Fibroblast of lung (primary cell): ENCODE measurements around the gene EPC2. TPM values are rescaled to one million over a fixed set of nuclear protein-coding genes. Genes with fewer than 3 reads are reported as not detected.

Source experiments
- DNase-seq, 2 donors: peaks; one replicate each; pipeline versions ENCODE4 v3.0.0 to v3.0.0-alpha.2; 2010; ENCODE audit warnings: low read depth in 2 of 2
- H2AFZ ChIP-seq: 2 replicates; pipeline ENCODE4 v1.5.1; 2012; ENCODE audit warnings: low read length, control low read depth, inconsistent platforms
- H3K27ac ChIP-seq: 2 replicates; pipeline ENCODE4 v1.5.1; 2011; ENCODE audit warnings: low read length, control low read depth; ENCODE audit not compliant: insufficient read depth
- H3K27me3 ChIP-seq: 2 replicates; pipeline ENCODE4 v1.5.1; 2011; ENCODE audit warnings: mild to moderate bottlenecking, low read length; ENCODE audit not compliant: control insufficient read depth, insufficient read depth
- H3K36me3 ChIP-seq: 2 replicates; pipeline ENCODE4 v1.5.1; 2011; ENCODE audit warnings: low read length; ENCODE audit not compliant: control insufficient read depth, insufficient read depth
- H3K4me1 ChIP-seq: 2 replicates; pipeline ENCODE4 v1.5.1; 2011; ENCODE audit warnings: low read length; ENCODE audit not compliant: control insufficient read depth, insufficient read depth; ENCODE audit errors: extremely low read depth
- H3K4me2 ChIP-seq: 2 replicates; pipeline ENCODE4 v1.5.1; 2011; ENCODE audit warnings: low read length, control low read depth; ENCODE audit not compliant: insufficient read depth; ENCODE audit errors: extremely low read depth
- H3K4me3 ChIP-seq, 4 experiments: fragments of 200-600 bp in 1 of 4; sonication (generic) in 1 of 4; replicated peaks in 1 of 4; 2 replicates each; pipeline ENCODE4 v1.5.1; 2011 to 2016; ENCODE audit warnings: low read length in 4 of 4, low read depth in 3 of 4, mild to moderate bottlenecking in 3 of 4, control low read depth in 2 of 4, inconsistent platforms in 1 of 4, mixed read lengths in 1 of 4; ENCODE audit not compliant: insufficient read depth in 1 of 4; ENCODE audit errors: control extremely low read depth in 1 of 4
- H3K79me2 ChIP-seq: 2 replicates; pipeline ENCODE4 v1.5.1; 2012; ENCODE audit warnings: mild to moderate bottlenecking, low read length, inconsistent platforms; ENCODE audit not compliant: control insufficient read depth, insufficient read depth
- H3K9ac ChIP-seq: 2 replicates; pipeline ENCODE4 v1.5.1; 2011; ENCODE audit warnings: mild to moderate bottlenecking, low read length, control low read depth; ENCODE audit not compliant: insufficient read depth
- H3K9me3 ChIP-seq: 2 replicates; pipeline ENCODE4 v1.5.1; 2012; ENCODE audit warnings: low read depth, low read length; ENCODE audit not compliant: control insufficient read depth, insufficient read depth
- H4K20me1 ChIP-seq: 2 replicates; pipeline ENCODE4 v1.5.1; 2011; ENCODE audit warnings: low read length; ENCODE audit not compliant: control insufficient read depth, insufficient read depth; ENCODE audit errors: extremely low read depth
- CTCF ChIP-seq, 2 donors: IDR thresholded peaks in 1 of 2; conservative IDR thresholded peaks in 1 of 2; 1 replicate in 1 of 2; 2 replicates in 1 of 2; pipeline ENCODE4 v1.5.1; 2011 to 2012; ENCODE audit warnings: low read length in 2 of 2, control low read depth in 1 of 2, inconsistent platforms in 1 of 2, low read depth in 1 of 2, mild to moderate bottlenecking in 1 of 2
- EZH2 ChIP-seq: IDR thresholded peaks from 2 replicates; pipeline ENCODE4 v1.5.1; 2012; ENCODE audit warnings: low read length, control low read depth, mild to moderate bottlenecking; ENCODE audit errors: missing control alignments
- polyA plus RNA-seq, 2 donors: library from polyadenylated mRNA; depleted of rRNA in 1 of 2; stranded (reverse) in 1 of 2; unstranded in 1 of 2; fragments of >200 nt; gene quantifications; 2 replicates each; pipeline ENCODE4 v1.2.1, GENCODE V29; 2011 to 2012; ENCODE audit warnings: missing spikeins in 1 of 2
- total RNA-seq: library from RNA; depleted of rRNA; stranded (reverse); fragments of >200 nt; gene quantifications from 2 replicates; pipeline ENCODE4 v1.2.1, GENCODE V29; 2014

EPC2 gene
- total and polyA plus RNA-seq, 2 donors (not counting 1 experiment from before 2014, with no cell fraction given), result 19.6 to 22.8 TPM

GRCh38 chr2:148742373-148742772 lies 97.8 kb downstream of the EPC2 start:
- Histone ChIP-seq H3K4me1 (no peaks in the 10 kb centered on the region), H3K79me2 (no peaks in the 10 kb centered on the region), H3K27ac (no peak overlapping the region), H3K4me3 (no peak overlapping the region), H4K20me1 (peaks cover 2% of the 10 kb centered on the region), H2AFZ (no peak overlapping the region), H3K9ac (no peak overlapping the region), H3K27me3 (no peaks in the 10 kb centered on the region), H3K9me3 (no peaks in the 10 kb centered on the region), H3K36me3 (no peaks in the 10 kb centered on the region), H3K4me2 (no peak overlapping the region)
- TF ChIP-seq EZH2, result no peak
- no peak for TF ChIP-seq CTCF (conservative IDR thresholded peaks at IDR 0.05 in 1 of 2, IDR thresholded peaks at IDR 0.05 in 1 of 2; ENCODE audit: low read depth in 1 of 2, low read length in 2 of 2)
- no peak for DNase-seq

- Histone ChIP-seq H3K36me3 (no peaks in the 10 kb centered on the region), H3K4me3 (no peak overlapping the region), H3K27ac (no peak overlapping the region), H3K4me2 (no peak overlapping the region), H2AFZ (no peak overlapping the region), H3K27me3 (no peaks in the 10 kb centered on the region), H4K20me1 (peaks cover 2% of the 10 kb centered on the region), H3K4me1 (no peaks in the 10 kb centered on the region), H3K79me2 (no peaks in the 10 kb centered on the region), H3K9me3 (no peaks in the 10 kb centered on the region), H3K9ac (no peak overlapping the region)
- no peak for TF ChIP-seq EZH2
- TF ChIP-seq CTCF (conservative IDR thresholded peaks at IDR 0.05 in 1 of 2, IDR thresholded peaks at IDR 0.05 in 1 of 2; ENCODE audit: low read depth in 1 of 2, low read length in 2 of 2), result no peak
- DNase-seq, result no peak
These were observed 100.8 kb downstream of the EPC2 start for GRCh38 chr2:148745151-148745851.

GRCh38 chr2:148746973-148747372 lies 102.4 kb downstream of the EPC2 start:
- Histone ChIP-seq H3K4me3 (no peak overlapping the region), H2AFZ (no peak overlapping the region), H3K27ac (no peak overlapping the region), H3K36me3 (no peaks in the 10 kb centered on the region), H3K79me2 (no peaks in the 10 kb centered on the region), H3K4me2 (no peak overlapping the region), H4K20me1 (no peaks in the 10 kb centered on the region), H3K9me3 (no peaks in the 10 kb centered on the region), H3K9ac (no peak overlapping the region), H3K4me1 (no peaks in the 10 kb centered on the region), H3K27me3 (no peaks in the 10 kb centered on the region)
- no peak for DNase-seq
- no peak for TF ChIP-seq CTCF (conservative IDR thresholded peaks at IDR 0.05 in 1 of 2, IDR thresholded peaks at IDR 0.05 in 1 of 2; ENCODE audit: low read depth in 1 of 2, low read length in 2 of 2)
- TF ChIP-seq EZH2, result no peak
